ENCODE measurements around the gene DNAJC21. TPM values are rescaled to one million over a fixed set of nuclear protein-coding genes. Genes with fewer than 3 reads are reported as not detected.

Gene DNAJC21
- total and polyA plus RNA-seq, 10 of the 15 experiments (the other 5 are each of a cell fraction or from before 2014, with no cell fraction given): 9.2 to 53.5 (median 23.7) TPM

DNA sequence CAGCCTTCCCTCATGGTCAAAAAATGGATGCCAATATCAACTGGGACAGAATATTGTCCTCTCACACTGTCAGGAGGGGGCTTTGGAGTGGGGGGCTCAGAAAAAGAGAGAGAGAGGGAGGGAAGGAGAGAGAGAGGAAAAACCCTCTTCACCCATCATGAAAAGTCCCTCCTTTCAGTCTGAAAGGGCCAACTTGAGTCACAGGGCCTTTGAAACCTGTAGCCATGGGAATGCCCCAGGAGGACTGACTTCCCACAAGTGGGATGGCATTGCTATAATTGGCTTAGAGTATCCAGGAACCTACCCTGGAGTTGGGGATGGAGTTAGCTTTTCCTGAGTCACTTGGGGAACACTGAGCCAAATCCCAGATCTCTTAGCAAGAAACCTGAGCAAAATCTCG lies 41.2 kb downstream of the DNAJC21 start:
- FAIRE-seq: no peak
- TF ChIP-seq MEF2B (IDR thresholded peaks at IDR 0.05; ENCODE audit: partially characterized antibody, poor library complexity, severe bottlenecking) (peak; percentile 40), ESRRA (IDR thresholded peaks at IDR 0.05; ENCODE audit: low read length) (no peak), TCF7 (IDR thresholded peaks at IDR 0.05; ENCODE audit: borderline replicate concordance) (no peak), NFIC (IDR thresholded peaks at IDR 0.05; ENCODE audit: low read depth, low read length) (0 out of 2 replicates have a peak, but pooled peaks have one; percentile 37), FOXM1 (IDR thresholded peaks at IDR 0.05; ENCODE audit: low read depth, low read length) (no peak), EGR1 (IDR thresholded peaks at IDR 0.05; ENCODE audit: borderline replicate concordance in 1 of 2, low read depth in 2 of 2, low read length in 2 of 2) (no peak), SUPT20H (IDR thresholded peaks at IDR 0.05; ENCODE audit: borderline replicate concordance, control insufficient read depth, low read depth, low read length) (no peak), CUX1 (IDR thresholded peaks at IDR 0.05; ENCODE audit: insufficient replicate concordance, low read depth, low read length) (no peak), NRF1 (conservative IDR thresholded peaks at IDR 0.05; ENCODE audit: low read depth, low read length) (no peak), ATF3 (IDR thresholded peaks at IDR 0.05; ENCODE audit: borderline replicate concordance, extremely low read depth, low read depth, low read length) (no peak), RCOR1 (conservative IDR thresholded peaks at IDR 0.05; ENCODE audit: low read depth, low read length) (no peak), ZZZ3 (IDR thresholded peaks at IDR 0.05; ENCODE audit: control insufficient read depth, insufficient read length, low read depth) (no peak), SUZ12 (IDR thresholded peaks at IDR 0.05; ENCODE audit: unreplicated experiment) (no peak), DPF2 (IDR thresholded peaks at IDR 0.05) (no peak), RELA (IDR thresholded peaks at IDR 0.05; ENCODE audit: borderline replicate concordance, partially characterized antibody) (peak; percentile 76), EED (IDR thresholded peaks at IDR 0.05; ENCODE audit: low read depth) (peak; percentile 64), RB1 (IDR thresholded peaks at IDR 0.05; ENCODE audit: borderline replicate concordance) (no peak), IKZF1 (conservative IDR thresholded peaks at IDR 0.05) (peak; percentile 75), E2F4 (IDR thresholded peaks at IDR 0.05; ENCODE audit: low read depth, low read length) (no peak)

More for the DNA sequence above, 41.2 kb downstream of the DNAJC21 start:
- no peak overlapping the region for H3K4me2 ChIP-seq (ENCODE audit: control insufficient read depth, insufficient read depth)
- H3K36me3 ChIP-seq (ENCODE audit: control insufficient read depth in 2 of 2, insufficient read depth in 2 of 2, low read length in 1 of 2): no peaks in the 10 kb centered on the region; a peak in 1 of 4 replicates
- BruUV-seq (replicated peaks): no TSS peak
- no peak overlapping the region for H3K27ac ChIP-seq (ENCODE audit: control insufficient read depth, insufficient read depth)
- H3K79me2 ChIP-seq (ENCODE audit: control insufficient read depth, insufficient read depth, low read length): no peaks in the 10 kb centered on the region
- peak; percentile 74 for ATAC-seq
- no peak overlapping the region for H3K4me3 ChIP-seq
- H3K9ac ChIP-seq (ENCODE audit: control insufficient read depth, insufficient read depth, low read length): no peak overlapping the region
- intact Hi-C loops (cut with micrococcal nuclease; ENCODE audit: unreplicated experiment): no loop called here
- CTCF ChIA-PET: interaction anchor here (0.8 to 3.9 kb wide), 3 partner anchors 13 to 78 kb away, joined by 3 to 20 read pairs (median 6); no protein-coding TSS in a partner anchor
- H3K27me3 ChIP-seq (replicated peaks in 1 of 2; ENCODE audit: control insufficient read depth in 2 of 2, insufficient read depth in 2 of 2, low read length in 1 of 2): no peaks in the 10 kb centered on the region
- H3K9me3 ChIP-seq (replicated peaks; ENCODE audit: control insufficient read depth, insufficient read depth, low read length): no peaks in the 10 kb centered on the region; the same call in 2 of the 3 replicates
- H4K20me1 ChIP-seq (ENCODE audit: control insufficient read depth, insufficient read depth): no peaks in the 10 kb centered on the region
- no peak for DNase-seq (ENCODE audit: low read depth, low spot score)
- RAD21 ChIA-PET (ENCODE audit: unreplicated experiment): no interaction called here
- WGBS (ENCODE audit: insufficient coverage, insufficient replicate concordance, low lambda C conversion rate, missing lambda C conversion rate): 25% methylated on average over 1 of the region's 1 CpG
- POLR2A ChIA-PET: no interaction called here
- no peaks in the 10 kb centered on the region for H3K4me1 ChIP-seq (ENCODE audit: control insufficient read depth, insufficient read depth, low read length)
- SMC1A ChIA-PET (ENCODE audit: uncharacterized antibody, unreplicated experiment): interaction anchor here (1.0 to 1.2 kb wide), 2 partner anchors 12 to 77 kb away, joined by 3 read pairs; partner anchors contain the start of gene AGXT2
- in situ Hi-C loops (cut with MboI): no loop called here
- no peak overlapping the region for H2AFZ ChIP-seq (ENCODE audit: control insufficient read depth, low read depth, low read length)
